NCI-H748 (cell line): ENCODE data around the gene PLCL2.

Experiments
- DNase-seq: peaks from one replicate; lab custom pipeline; 2025; ENCODE audit not compliant: unreplicated experiment; lab: John Stamatoyannopoulos, UW

The PLCL2 gene

DNA sequence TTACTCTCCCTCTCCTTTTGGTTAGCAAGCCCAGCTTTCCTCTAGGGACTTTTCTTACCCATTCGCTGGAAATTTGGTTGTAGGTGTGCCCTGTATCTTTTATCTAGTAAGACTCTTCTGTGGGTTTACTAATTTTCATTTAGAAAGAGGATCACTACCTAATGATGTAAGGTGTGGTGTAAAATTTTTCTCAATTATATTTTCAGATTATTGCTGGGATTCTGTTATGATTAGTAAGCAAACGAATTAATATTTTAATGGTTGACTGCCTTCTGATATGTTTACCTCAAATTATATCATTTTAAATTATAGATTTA lies 28.5 kb downstream of the PLCL2 start:
- no peak for DNase-seq

DNA sequence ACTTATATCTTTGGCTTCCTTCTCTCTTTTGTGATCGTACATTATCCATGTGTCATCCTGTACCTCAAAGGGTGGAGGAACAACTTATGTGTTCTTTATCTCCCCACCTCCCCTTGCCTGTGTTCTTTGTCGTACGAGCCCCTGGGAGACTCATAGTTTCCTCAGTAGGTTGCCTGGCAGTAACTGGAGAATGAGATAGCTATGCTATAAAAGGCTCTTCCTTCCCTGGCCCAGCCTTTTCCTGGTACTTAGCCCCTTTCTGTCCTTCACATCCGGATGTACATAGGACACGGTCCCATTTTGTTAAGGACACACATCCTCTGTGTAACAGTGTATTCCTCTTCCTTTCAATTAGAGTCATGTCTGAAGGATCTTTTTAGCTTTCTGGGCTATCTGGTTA lies 32.1 kb downstream of the PLCL2 start:
- DNase-seq = no peak

DNA sequence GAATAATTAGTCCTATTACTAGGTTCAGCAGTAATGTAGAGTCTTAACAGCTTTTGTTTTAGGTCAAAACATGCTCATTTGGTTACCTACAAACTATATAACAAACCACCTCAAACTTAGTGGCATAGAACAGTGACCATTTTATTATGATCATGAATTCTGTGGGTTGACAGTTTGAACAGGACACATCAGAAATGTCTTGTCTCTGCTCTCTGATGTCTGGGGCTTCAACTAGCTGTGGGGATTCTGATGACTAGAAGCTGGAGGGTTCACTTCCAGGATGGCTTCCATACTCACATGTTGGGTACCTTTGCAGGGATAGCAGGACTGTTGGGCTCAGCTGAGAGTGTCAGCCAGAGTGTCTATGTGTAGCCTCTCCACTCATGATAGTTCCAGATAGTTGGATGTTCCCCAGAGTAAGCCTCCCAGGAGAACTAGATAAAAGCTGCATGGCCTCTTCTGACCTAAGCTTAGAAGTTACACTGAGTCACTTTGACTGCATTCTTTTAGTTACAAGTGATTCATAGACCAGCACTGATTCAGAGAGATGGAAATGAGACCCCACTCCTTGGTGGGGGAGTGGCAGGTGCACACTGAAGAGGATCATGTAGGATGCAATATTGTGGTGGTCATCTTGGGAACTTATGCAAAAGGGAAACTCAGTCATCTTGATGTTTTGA lies 32.6 kb downstream of the PLCL2 start:
- DNase-seq = no peak

DNA sequence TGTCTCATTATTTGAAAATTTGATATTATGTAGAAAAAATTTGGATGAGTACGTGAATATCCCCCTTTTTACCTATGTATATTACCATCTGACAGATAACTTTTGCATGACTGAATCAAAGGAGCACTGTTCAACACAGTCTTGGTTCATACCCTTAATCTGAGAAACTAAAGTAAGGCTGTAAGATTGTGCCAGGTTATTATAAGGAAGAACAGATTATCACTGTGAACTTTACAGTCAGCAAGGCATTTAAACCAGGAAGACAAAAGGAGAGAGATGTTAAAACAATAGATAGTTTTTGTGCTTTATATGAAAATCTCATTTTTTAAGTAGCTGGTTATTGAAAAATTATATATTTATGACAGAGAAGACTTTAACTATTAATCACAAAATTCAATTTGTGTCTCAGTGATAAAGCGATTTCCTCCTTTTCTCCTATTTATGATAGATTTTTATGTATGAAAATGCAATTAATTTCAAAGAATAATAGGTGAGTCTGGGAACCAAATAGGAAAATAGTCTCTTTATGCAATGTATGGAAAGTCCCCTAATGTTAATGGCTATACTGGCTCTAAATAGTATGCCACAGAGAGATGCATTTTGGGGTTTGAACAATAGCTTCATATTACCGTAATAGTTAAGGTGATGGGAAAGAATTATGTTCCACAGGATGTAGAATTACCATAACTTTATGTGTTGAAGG lies 33.4 kb downstream of the PLCL2 start:
- DNase-seq = no peak

DNA sequence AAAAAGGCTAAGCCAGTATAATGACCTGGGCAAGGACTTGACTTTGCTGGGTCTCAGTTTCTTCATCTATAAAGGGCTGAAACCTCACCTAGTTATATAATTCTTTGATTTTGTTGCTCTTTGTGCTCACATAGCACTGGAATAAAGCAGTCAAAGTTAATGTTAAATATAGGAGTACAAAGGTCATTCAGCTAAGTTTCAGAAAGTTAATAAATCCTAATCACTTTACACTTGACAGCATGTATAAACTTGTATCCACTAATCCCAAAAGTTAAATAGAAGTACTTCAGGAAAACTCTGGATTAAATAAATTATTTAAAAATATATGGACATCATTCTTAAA lies 33.9 kb downstream of the PLCL2 start:
- no peak for DNase-seq

DNA sequence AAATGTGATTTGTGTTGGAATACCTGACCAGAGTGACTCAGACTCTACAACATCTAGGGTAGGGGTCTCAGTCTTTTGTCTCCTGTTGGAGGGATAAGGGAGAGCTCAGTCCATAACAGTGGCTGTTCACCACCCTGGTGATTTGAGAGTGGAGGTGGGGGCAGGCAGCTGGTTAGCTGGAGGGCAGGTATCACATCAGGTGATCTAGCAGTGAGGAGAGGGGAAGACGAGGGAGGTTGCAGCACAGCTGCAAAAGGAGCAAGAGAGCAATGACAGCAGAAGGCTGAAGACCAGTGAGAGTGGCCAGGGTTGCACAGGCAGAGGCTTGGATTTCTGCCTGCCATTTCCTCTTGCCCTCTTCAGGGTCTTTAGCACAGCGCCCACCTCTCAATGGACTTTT lies 38.4 kb downstream of the PLCL2 start:
- no peak for DNase-seq

DNA sequence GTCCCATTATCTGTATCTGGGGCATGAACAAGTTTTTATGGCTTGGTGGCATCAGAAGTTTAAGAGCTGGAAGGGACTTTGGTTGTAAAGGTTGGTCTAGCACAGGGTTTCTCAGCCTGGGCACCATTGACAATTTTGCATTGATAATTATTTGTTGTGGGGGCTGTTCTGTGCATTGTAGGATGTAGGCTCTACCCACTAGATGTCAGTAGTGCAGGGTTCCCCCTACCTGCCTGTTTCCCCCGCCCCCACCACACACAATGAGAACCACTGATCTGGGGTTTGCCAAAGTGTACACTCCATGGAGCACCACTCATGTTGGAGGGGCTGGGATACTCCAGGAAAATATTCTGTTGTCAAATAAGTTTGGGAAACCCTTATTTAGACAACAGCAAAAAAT lies 42.7 kb downstream of the PLCL2 start:
- DNase-seq = no peak

DNA sequence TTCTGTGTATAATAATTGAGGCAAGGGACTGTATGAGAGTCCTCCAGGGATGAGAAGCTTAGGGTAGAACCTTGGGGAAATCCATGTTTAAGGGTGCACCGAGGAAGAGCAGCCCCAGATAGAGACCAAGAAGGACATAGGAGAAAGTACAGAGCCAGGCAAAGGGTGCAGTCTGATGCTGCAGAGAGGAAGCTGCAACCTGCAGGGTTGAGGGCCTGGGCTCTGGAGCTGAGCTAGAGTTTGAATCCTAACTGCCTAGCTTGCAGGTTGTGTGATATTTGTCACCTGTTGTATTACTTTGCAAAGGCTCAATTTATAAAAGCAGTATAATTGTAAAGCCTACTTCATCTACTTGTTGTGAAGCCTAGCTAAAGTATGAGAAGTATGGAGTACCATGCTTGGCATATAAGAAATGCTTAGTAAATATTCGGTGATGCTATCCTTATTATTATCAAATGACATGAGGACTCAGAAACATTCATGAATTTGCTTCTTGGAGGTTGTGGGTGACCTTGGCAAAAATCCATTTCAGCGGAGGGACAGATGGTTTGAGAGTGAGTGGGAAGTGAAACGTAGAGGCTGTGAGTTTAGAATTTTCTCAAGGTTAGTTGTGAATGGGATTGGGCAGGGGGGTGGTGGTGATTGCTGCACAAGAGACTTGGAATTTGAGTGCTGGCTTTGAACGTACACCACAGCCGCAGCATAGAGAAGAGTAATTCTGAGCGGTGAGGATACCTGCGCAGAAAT lies 43.8 kb downstream of the PLCL2 start:
- no peak for DNase-seq

DNA sequence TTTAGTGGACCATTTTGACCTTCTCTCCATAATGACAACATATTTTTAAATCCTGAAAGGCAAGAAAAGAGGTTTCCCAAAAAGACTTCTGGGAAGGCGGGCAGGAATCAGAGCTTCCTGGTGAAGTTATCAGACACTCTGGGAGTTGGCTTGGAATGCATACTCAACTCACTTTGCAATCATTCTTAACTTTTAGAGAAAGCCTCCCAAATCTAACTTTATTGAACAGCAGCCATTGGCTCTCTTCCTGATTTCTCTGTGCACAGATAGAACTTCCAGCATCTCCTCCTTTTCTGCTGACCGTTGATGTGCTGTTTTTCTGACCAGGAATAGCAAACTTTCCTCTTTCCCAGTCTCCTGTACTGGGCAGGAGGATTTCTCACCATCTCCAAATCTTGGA lies 44.6 kb downstream of the PLCL2 start:
- no peak for DNase-seq

DNA sequence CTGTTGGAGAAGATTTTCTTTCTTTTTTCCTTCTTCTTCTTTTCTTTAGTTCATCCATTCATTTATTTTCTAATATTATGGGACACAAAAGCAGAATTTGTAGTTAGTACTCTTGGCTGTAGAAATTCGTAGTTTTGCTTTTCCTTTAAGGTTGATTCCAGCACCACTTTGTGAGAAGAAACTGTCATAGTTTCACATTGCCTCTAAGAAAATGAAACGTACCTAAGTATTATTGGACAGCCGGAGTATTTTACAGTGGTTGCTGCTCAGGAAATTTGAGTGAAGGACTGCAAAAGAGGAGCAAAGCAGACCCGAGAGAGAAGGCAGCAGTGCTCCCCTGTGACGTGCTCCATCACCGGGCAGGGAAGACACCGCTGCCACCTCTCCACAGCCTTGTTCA lies 48.1 kb downstream of the PLCL2 start:
- no peak for DNase-seq

DNA sequence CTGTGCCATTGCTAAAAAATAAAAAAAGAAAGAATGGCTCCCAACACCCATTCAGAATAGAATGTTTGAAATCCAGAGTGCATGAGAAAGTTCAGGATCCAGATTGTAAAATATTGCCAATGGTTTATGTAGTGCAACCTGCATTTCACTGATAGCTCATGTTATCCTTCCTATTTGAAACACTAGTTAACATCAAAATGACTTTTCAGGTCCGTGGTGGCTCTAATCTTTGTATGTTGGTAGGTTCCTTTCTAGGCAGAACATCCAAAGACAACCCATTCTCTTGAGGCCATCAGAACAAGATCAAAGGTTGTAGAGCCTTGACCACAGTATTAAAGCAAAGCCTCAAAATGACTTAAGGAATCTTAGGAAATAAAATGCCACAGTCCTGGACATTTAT lies 51.0 kb downstream of the PLCL2 start:
- no peak for DNase-seq

DNA sequence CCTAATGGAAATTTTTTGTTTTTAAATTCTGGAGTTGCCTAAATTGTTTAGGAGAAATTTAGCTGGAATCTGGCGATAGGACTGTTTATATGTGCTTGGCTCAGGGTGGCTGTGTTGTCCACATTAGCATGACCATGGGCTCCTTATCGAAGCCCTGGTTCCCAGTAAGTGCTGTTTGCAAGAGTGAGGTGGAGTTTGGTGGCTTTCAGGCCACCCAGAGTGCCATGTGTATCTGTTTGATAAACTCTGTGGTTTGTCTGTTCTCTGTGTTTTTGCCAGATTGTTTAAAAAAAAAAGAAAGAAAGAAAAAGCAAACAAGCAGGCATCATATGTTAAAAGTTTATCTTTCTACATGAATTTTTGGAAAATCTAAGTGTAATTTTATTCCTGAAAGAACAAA lies 51.5 kb downstream of the PLCL2 start:
- no peak for DNase-seq

DNA sequence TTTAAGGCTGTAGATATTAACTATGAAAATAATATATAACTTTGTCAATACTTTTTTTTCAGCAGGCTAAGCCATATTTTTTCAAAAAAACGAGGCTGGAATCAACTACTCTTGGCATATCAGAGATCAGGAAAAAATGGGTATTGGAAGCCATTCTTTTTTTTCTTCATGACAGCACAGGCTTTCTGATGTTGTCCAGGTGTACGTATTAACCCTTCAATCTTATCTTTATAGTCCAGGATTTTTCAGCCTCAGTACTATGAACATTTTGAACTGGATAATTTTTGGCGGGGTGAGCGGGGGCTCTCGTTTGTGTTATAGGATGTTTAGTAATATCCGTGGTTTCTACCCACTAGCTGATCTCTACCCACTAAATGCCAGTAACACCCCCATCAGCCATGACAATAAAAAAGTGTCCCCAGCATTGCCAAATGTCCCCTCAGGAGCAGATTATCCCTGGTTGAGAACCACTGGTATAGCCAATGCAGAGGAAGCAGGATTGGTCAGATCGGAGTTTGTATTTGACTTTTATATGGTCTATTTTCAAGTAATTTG lies 52.0 kb downstream of the PLCL2 start:
- no peak for DNase-seq

DNA sequence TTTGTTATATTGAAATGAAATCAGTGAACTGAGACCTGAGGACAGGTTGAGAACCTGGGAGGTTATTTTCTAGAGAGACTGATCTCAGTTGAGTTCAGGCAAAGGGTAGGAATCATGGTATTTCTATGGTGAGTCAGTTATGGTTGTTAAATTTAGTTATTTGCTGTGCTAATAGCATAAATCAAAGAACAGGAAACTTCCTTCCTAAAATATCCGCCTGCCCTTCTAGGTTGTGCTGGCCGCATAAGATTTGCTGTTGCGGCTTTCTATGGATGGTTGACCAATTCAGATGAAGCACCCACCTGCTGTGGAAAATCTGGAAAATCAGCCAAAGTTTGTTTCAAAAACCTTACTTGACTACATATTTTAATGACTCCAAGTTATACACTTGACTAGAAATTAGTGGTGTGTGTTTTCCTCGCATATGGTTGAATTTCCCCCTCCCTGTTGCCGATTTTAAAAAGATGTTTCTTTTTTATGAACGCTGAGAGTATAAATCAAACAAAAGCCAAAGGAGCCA lies 52.6 kb downstream of the PLCL2 start:
- no peak for DNase-seq

DNA sequence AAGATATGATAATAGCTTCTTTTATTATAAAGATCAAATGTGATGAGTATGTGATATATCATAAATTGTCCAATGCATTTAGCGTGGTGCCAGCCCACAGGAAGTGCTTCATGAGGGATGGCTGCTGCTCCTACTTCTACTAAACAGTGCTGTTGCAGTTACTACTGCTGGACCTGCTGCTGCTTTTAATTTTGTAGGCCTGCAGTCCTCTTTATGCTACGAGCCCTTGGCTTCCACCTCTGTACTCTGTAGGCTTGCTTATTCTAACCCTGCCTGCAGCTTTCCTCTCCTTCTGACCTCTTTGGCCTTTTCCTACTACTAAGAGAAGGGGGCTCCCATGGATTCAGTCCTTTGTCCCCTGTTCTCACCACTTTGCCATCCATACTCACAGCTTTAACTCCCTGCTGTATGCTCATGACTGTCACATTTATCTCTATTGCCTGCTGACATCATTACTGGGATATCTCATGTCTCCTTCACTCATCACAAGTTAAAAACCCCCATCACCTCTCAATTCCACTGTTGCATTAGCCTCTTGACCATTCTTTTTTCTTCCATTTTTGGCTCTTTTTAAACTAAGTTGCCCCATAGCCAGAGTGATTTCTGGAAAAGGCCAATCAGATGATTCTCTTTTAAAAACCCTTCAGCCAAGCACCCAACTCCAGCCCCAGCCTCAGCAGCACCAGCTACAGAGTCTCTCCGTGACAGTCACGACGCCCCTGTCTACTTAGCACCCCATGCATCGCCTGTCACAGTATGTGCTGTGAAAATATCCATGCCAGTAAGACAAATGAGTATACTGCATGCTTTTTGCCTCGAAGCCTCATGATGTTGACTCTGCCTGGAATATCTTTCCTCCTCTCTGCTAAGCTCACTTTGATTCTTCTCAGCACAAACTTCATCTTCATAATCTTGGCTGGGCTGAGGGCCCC lies 56.3 kb downstream of the PLCL2 start:
- DNase-seq = no peak

DNA sequence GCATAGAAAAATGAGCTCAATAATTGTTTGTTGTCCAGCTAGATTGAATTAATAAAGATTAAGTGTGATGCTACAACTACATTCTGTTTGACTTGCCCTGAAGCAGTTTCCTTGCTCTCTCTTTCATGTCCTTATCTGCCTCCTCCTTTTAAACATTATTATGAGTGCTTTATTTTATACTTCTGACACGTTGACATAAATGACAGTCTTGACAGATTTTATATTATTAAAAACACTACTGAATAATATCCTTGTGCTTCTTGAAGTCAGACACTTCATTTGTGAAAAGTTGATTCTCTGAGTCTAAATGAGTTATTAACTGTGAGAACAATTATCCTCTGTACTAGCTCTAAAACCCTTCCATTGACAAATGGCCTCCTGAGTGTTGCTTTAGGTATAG lies 58.2 kb downstream of the PLCL2 start:
- no peak for DNase-seq

DNA sequence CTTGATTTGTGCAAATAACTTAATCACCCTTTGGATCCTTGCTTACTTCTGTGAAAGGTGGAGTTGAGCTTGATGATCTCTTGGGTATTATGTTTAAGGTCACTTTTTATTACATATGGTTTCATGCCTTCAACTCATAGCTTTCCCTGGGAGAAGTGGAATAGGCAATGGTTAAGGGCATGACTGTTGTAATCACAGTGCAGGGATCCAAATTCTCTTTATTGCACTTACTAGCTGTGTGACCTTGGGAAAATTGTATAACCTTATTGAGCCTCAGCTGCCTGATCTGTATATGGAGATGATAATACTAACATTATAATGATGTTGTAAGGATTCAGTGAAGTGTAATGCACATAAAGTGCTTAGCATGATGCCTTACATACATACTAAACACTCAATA lies 59.1 kb downstream of the PLCL2 start:
- DNase-seq = no peak

DNA sequence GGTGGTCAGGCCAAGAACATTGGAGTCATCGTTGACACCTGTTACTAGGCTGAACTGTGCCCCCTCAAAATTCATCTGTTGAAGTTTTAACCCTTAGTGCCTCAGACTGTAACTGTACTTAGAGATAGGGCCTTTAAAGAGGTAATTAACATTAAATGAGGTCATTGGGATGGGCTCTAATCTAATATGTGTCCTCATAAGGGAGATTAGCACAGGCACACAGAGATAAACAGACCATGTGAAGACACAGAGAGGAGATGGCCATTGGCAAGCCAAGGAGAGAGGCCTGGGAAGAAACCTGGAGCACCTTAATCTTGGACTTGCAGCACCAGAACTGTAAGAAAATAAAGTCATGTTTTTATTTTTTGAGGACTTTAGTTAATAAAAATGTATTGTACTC lies 59.6 kb downstream of the PLCL2 start:
- no peak for DNase-seq

DNA sequence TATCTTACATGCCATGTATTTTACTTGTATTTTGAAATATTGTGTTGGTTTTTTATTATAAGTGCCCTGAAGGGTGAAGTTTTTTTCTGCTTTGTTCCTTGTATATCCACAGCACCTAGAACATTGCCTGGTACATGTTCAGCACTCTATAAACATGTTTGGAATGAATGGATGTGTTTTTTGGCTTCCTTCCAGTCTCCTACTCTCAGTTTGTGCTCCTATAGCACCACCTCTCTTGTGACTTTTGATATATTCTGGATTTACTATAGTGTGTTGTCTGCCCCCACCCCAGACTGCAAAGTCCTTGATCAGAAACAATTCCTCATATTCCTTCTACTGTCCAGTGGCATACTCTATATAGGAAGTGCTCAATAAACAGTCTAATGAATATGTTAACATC lies 60.6 kb downstream of the PLCL2 start:
- peak; percentile 7 for DNase-seq

DNA sequence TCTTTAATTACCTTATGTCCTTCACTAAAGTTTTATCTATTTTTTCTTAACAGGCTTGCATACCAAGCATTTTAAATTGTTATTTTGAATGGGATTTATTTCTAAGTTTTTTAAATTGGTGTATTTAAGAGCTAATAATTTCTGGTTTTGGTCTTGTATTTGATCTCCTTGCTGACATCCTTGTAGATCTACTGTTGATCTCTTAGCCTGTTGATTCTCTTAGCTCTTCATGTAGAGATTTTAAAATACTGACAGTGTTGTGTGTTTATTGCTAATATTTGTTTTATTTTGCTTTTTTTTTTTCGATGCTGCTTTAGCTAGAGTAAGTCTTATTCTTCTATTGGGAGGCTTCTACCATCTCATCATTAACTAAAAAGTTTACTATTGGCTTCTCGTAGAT lies 65.5 kb downstream of the PLCL2 start:
- DNase-seq = no peak

DNA sequence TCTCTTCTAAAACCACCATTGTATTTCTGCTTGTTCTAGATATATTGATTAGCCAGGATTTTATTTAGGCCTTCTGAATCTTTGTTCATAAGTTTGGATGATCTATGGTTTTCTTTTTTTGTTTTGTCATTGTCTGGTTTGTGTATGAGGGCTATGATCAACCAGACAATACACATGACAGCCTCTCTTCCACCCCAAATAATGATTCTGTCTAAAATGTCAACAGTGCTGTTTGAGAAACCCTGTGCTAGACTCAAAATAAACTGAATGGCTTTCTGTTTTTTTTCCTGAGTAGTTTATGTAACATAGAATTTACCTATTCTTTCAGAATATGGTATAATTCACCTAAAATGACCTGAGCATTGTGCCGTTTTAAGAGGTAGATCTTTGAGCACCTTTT lies 66.1 kb downstream of the PLCL2 start:
- DNase-seq = peak; percentile 8
